Measurements from ENCODE around the gene ALDH1L1.

DNA sequence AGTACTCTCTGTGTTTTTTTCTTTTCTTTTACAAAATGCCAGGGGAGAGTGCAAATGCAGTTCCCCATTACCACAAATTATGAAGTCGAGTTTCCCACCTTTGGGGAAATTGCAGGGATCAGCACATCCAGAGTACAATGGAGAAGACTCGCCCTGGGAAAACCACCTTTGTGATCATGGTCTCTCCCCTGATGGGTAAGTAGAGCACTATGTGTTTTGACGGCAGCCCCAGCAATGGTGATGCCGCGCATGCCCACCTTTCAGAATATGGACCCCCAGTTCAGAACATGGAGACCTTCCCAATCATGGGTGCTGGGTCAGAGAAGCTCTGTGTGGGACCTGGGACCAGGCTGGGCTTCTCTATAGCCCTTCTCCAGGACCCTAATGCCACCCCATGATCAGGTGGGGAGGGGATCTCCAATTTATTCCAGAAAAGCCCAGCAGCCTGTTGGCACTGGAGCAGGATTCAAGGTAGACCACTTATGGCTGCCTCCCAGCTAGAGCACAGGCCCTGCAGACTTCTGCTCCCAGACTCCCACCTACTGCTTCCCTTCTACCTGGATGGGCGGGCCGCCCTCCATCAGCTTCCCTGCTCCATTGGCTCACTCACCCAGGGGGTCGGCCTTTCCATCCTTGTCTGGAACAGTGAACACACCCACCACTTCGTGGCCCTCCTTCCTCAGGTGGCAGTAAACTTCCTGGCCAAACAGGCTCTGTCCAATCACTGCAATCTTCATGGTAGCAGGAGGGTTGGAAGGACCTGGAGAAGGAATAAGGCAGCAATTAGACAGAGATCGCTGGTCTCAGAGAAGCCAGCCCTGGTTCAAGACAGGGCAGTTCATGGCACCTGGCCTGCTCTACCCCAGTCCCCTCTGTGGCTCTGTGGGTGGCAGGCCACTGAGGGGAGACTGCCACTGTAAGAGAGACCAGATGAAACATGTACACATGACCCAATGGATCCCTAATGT lies 19.9 kb downstream of the ALDH1L1 start:
- TF ChIP-seq, protein P1, sequence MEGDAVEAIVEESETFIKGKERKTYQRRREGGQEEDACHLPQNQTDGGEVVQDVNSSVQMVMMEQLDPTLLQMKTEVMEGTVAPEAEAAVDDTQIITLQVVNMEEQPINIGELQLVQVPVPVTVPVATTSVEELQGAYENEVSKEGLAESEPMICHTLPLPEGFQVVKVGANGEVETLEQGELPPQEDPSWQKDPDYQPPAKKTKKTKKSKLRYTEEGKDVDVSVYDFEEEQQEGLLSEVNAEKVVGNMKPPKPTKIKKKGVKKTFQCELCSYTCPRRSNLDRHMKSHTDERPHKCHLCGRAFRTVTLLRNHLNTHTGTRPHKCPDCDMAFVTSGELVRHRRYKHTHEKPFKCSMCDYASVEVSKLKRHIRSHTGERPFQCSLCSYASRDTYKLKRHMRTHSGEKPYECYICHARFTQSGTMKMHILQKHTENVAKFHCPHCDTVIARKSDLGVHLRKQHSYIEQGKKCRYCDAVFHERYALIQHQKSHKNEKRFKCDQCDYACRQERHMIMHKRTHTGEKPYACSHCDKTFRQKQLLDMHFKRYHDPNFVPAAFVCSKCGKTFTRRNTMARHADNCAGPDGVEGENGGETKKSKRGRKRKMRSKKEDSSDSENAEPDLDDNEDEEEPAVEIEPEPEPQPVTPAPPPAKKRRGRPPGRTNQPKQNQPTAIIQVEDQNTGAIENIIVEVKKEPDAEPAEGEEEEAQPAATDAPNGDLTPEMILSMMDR (IDR thresholded peaks at IDR 0.05; ENCODE audit: low read depth, low read length) = no peak
- no peak for TF ChIP-seq POLR2A (IDR thresholded peaks at IDR 0.05; ENCODE audit: extremely low read depth, insufficient read length)

Data from NB4 (cell line).